H9 (cell line): ENCODE data around the gene CRLF3. TPM values are rescaled to one million over a fixed set of nuclear protein-coding genes. Genes with fewer than 3 reads are reported as not detected.

Experiments used
- DNase-seq: peaks from one replicate; pipeline ENCODE4 v3.0.0-alpha.2; 2017
- H2AFZ ChIP-seq: one replicate; pipeline ENCODE4 v1.6.1; 2013; ENCODE audit warnings: mild to moderate bottlenecking, low read length, control low read depth, moderate library complexity
- H2AK5ac ChIP-seq: 2 replicates; pipeline ENCODE4 v1.6.1; 2013; ENCODE audit warnings: low read length, control low read depth, mixed read lengths; ENCODE audit not compliant: insufficient read length
- H2BK120ac ChIP-seq: one replicate; pipeline ENCODE4 v1.6.1; 2013; ENCODE audit warnings: low read depth, mild to moderate bottlenecking, low read length, control low read depth, inconsistent platforms; ENCODE audit not compliant: poor library complexity, severe bottlenecking
- H2BK12ac ChIP-seq: 2 replicates; pipeline ENCODE4 v1.6.1; 2013; ENCODE audit warnings: low read length, control low read depth, mixed read lengths, low read depth; ENCODE audit not compliant: insufficient read length
- H2BK15ac ChIP-seq: 2 replicates; pipeline ENCODE4 v1.6.1; 2013; ENCODE audit warnings: low read depth, low read length, control low read depth
- H2BK20ac ChIP-seq: one replicate; pipeline ENCODE4 v1.6.1; 2013; ENCODE audit warnings: low read depth, mild to moderate bottlenecking, low read length, control low read depth, inconsistent platforms; ENCODE audit not compliant: poor library complexity, severe bottlenecking
- H2BK5ac ChIP-seq: 2 replicates; pipeline ENCODE4 v1.6.1; 2013; ENCODE audit warnings: low read length, control low read depth, mixed read lengths; ENCODE audit not compliant: insufficient read length
- H3K14ac ChIP-seq: 2 replicates; pipeline ENCODE4 v1.6.1; 2013; ENCODE audit warnings: low read length, control low read depth; ENCODE audit not compliant: insufficient read depth
- H3K18ac ChIP-seq: 2 replicates; pipeline ENCODE4 v1.6.1; 2013; ENCODE audit warnings: low read depth, mild to moderate bottlenecking, mixed read lengths, low read length, control low read depth; ENCODE audit not compliant: insufficient read length
- H3K23ac ChIP-seq: 2 replicates; pipeline ENCODE4 v1.6.1; 2013; ENCODE audit warnings: low read length, control low read depth, mixed read lengths, low read depth; ENCODE audit not compliant: insufficient read length
- H3K23me2 ChIP-seq: 2 replicates; pipeline ENCODE4 v1.6.1; 2013; ENCODE audit warnings: low read depth, mild to moderate bottlenecking, mixed read lengths, low read length, control low read depth; ENCODE audit not compliant: insufficient read length, poor library complexity, severe bottlenecking
- H3K27ac ChIP-seq: 2 replicates; pipeline ENCODE4 v1.5.1; 2013; ENCODE audit warnings: low read length, control low read depth, mixed read lengths, low read depth; ENCODE audit not compliant: insufficient read length
- H3K27me3 ChIP-seq: 2 replicates; pipeline ENCODE4 v1.6.1; 2013; ENCODE audit warnings: low read length, control low read depth, inconsistent platforms; ENCODE audit not compliant: insufficient read depth
- H3K4ac ChIP-seq: 2 replicates; pipeline ENCODE4 v1.6.1; 2013; ENCODE audit warnings: low read depth, mild to moderate bottlenecking, control low read depth, inconsistent platforms, low read length, moderate library complexity
- H3K4me1 ChIP-seq: 2 replicates; pipeline ENCODE4 v1.6.1; 2013; ENCODE audit warnings: low read length, control low read depth, inconsistent platforms; ENCODE audit not compliant: insufficient read depth
- H3K4me2 ChIP-seq: 2 replicates; pipeline ENCODE4 v1.6.1; 2013; ENCODE audit warnings: low read length, control low read depth, mixed read lengths; ENCODE audit not compliant: insufficient read length, insufficient read depth
- H3K56ac ChIP-seq: 2 replicates; pipeline ENCODE4 v1.6.1; 2013; ENCODE audit warnings: low read depth, mild to moderate bottlenecking, mixed read lengths, low read length, control low read depth; ENCODE audit not compliant: insufficient read length
- H3K79me1 ChIP-seq: 2 replicates; pipeline ENCODE4 v1.6.1; 2013; ENCODE audit warnings: low read depth, mild to moderate bottlenecking, moderate library complexity, low read length, control low read depth, inconsistent platforms; ENCODE audit not compliant: insufficient read depth, poor library complexity, severe bottlenecking
- H3K79me2 ChIP-seq: 2 replicates; pipeline ENCODE4 v1.6.1; 2013; ENCODE audit warnings: low read length, control low read depth, inconsistent platforms; ENCODE audit not compliant: insufficient read depth
- H3K9ac ChIP-seq: 2 replicates; pipeline ENCODE4 v1.6.1; 2013; ENCODE audit warnings: low read length, control low read depth, mixed read lengths; ENCODE audit not compliant: insufficient read length; ENCODE audit errors: extremely low read depth
- H3K9me3 ChIP-seq: one replicate; pipeline ENCODE4 v1.6.1; 2013; ENCODE audit warnings: low read depth, low read length, inconsistent platforms; ENCODE audit not compliant: control insufficient read depth
- H3T11ph ChIP-seq: one replicate; pipeline ENCODE4 v1.6.1; 2013; ENCODE audit warnings: mild to moderate bottlenecking, low read length, control low read depth, inconsistent platforms
- H4K20me1 ChIP-seq: one replicate; pipeline ENCODE4 v1.6.1; 2013; ENCODE audit not compliant: control insufficient read depth, insufficient read length, insufficient read depth
- H4K5ac ChIP-seq: 2 replicates; pipeline ENCODE4 v1.6.1; 2013; ENCODE audit warnings: low read depth, mild to moderate bottlenecking, mixed read lengths, low read length, control low read depth; ENCODE audit not compliant: insufficient read length
- H4K8ac ChIP-seq: replicated peaks from 2 replicates; pipeline ENCODE4 v1.6.1; 2013; ENCODE audit warnings: low read length, control low read depth, mixed read lengths, low read depth; ENCODE audit not compliant: insufficient read length
- H4K91ac ChIP-seq: 2 replicates; pipeline ENCODE4 v1.6.1; 2013; ENCODE audit warnings: low read depth, mild to moderate bottlenecking, moderate library complexity, mixed read lengths, low read length, control low read depth; ENCODE audit not compliant: insufficient read length
- H3K27ac Mint-ChIP-seq, 3 experiments: 2 replicates in 2 of 3; 3 replicates in 1 of 3; pipeline ENCODE4 v1.8.0; 2020 to 2021; ENCODE audit warnings: mixed read lengths in 3 of 3, mild to moderate bottlenecking in 1 of 3, moderate library complexity in 1 of 3
- H3K27me3 Mint-ChIP-seq: 2 replicates; pipeline ENCODE4 v1.8.0; 2021; ENCODE audit warnings: low read depth, mild to moderate bottlenecking, moderate library complexity, mixed read lengths
- H3K36me3 Mint-ChIP-seq, 3 experiments: 2 replicates in 2 of 3; 3 replicates in 1 of 3; pipeline ENCODE4 v1.8.0; 2020 to 2021; ENCODE audit warnings: low read depth in 3 of 3, mixed read lengths in 3 of 3; ENCODE audit not compliant: insufficient read depth in 1 of 3
- H3K4me1 Mint-ChIP-seq, 2 experiments: 2 replicates each; pipeline ENCODE4 v1.8.0; 2020; ENCODE audit warnings: mixed read lengths in 2 of 2
- H3K4me3 Mint-ChIP-seq, 2 experiments: 2 replicates in 1 of 2; 3 replicates in 1 of 2; pipeline ENCODE4 v1.8.0; 2020 to 2021; ENCODE audit warnings: mild to moderate bottlenecking in 2 of 2, mixed read lengths in 2 of 2, moderate library complexity in 1 of 2
- H3K9me3 Mint-ChIP-seq, 2 experiments: 2 replicates in 1 of 2; 3 replicates in 1 of 2; pipeline ENCODE4 v1.8.0; 2020; ENCODE audit warnings: mild to moderate bottlenecking in 2 of 2, mixed read lengths in 2 of 2, moderate library complexity in 1 of 2
- WGBS: extraction: QIAGEN DNeasy Blood & Tissue Kit; methylation state at CpG from one replicate; pipeline ENCODE4 v1.1.7; 2013; ENCODE audit warnings: missing lambda C conversion rate, low lambda C conversion rate, mixed read lengths; ENCODE audit not compliant: insufficient read length; ENCODE audit errors: extremely low coverage; 5-methylcytosine and 5-hydroxymethylcytosine counted together
- total RNA-seq: library from RNA; stranded (reverse); gene quantifications from 2 replicates; pipeline ENCODE4 v1.2.1, GENCODE V29; 2021
- TF ChIP-seq, protein P1 (sequence below): fragments of 200-600 bp; sonication (generic); conservative IDR thresholded peaks from 3 replicates; pipeline ENCODE4 v1.8.0; 2021; ENCODE audit warnings: antibody characterized with exemption, mild to moderate bottlenecking

Gene CRLF3
- total RNA-seq, 1 experiment from 2014 or later: 18.1 TPM

DNA sequence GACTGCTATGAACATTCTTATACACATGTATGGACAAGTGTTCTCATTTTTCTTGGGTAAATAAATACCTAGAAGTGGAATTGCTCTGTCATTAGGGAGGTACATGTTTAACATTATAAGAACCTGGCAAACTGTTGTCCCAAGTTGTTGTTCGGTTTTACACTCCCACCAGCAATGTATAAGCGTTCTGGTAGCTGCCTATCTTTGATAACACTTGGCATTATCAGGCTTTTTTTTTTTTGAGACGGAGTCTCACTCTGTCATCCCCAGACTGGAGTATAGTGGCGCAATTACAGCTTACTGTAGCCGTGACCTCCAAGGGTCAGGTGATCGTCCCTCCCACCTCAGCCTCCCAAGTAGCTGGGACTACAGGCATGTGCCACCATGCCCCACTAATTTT lies 23.5 kb upstream of the CRLF3 start:
- Histone ChIP-seq H2BK12ac (no peak overlapping the region), H3K79me1 (no peaks in the 10 kb centered on the region), H3K23me2 (no peaks in the 10 kb centered on the region), H3T11ph (no peak overlapping the region), H2AK5ac (no peak overlapping the region), H3K79me2 (no peaks in the 10 kb centered on the region), H3K9me3 (no peaks in the 10 kb centered on the region), H3K27ac (no peak overlapping the region), H3K4ac (no peak overlapping the region), H4K91ac (no peak overlapping the region), H3K4me2 (no peak overlapping the region), H2BK5ac (no peak overlapping the region), H4K5ac (no peak overlapping the region), H4K8ac (no peak overlapping the region), H4K20me1 (no peaks in the 10 kb centered on the region), H2AFZ (no peak overlapping the region), H3K56ac (no peak overlapping the region), H3K4me1 (no peaks in the 10 kb centered on the region), H3K9ac (no peak overlapping the region), H2BK120ac (no peak overlapping the region), H2BK15ac (no peak overlapping the region), H3K14ac (no peak overlapping the region), H3K27me3 (no peaks in the 10 kb centered on the region), H3K23ac (no peak overlapping the region), H3K18ac (no peak overlapping the region), H2BK20ac (no peak overlapping the region)
- Mint-ChIP-seq H3K4me3 (no peak overlapping the region), H3K27me3 (no peaks in the 10 kb centered on the region), H3K4me1 (no peaks in the 10 kb centered on the region), H3K9me3 (no peaks in the 10 kb centered on the region), H3K36me3 (peaks cover 21 to 57% (median 42%) of the 10 kb centered on the region in 3 experiments; a peak in 6 of 7 replicates), H3K27ac (no peak overlapping the region)
- WGBS: no CpG with 5 or more reads among the region's 6 CpGs
- TF ChIP-seq, protein P1, sequence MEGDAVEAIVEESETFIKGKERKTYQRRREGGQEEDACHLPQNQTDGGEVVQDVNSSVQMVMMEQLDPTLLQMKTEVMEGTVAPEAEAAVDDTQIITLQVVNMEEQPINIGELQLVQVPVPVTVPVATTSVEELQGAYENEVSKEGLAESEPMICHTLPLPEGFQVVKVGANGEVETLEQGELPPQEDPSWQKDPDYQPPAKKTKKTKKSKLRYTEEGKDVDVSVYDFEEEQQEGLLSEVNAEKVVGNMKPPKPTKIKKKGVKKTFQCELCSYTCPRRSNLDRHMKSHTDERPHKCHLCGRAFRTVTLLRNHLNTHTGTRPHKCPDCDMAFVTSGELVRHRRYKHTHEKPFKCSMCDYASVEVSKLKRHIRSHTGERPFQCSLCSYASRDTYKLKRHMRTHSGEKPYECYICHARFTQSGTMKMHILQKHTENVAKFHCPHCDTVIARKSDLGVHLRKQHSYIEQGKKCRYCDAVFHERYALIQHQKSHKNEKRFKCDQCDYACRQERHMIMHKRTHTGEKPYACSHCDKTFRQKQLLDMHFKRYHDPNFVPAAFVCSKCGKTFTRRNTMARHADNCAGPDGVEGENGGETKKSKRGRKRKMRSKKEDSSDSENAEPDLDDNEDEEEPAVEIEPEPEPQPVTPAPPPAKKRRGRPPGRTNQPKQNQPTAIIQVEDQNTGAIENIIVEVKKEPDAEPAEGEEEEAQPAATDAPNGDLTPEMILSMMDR: no peak
- no peak for DNase-seq
